Measurements from ENCODE around the gene RAD51B. TPM values are rescaled to one million over a fixed set of nuclear protein-coding genes. Genes with fewer than 3 reads are reported as not detected.

RAD51B gene
- total and polyA plus RNA-seq, 9 of the 15 experiments (the other 6 are each of a cell fraction or from before 2014, with no cell fraction given) = 8.5 to 17.3 (median 11.3) TPM

DNA sequence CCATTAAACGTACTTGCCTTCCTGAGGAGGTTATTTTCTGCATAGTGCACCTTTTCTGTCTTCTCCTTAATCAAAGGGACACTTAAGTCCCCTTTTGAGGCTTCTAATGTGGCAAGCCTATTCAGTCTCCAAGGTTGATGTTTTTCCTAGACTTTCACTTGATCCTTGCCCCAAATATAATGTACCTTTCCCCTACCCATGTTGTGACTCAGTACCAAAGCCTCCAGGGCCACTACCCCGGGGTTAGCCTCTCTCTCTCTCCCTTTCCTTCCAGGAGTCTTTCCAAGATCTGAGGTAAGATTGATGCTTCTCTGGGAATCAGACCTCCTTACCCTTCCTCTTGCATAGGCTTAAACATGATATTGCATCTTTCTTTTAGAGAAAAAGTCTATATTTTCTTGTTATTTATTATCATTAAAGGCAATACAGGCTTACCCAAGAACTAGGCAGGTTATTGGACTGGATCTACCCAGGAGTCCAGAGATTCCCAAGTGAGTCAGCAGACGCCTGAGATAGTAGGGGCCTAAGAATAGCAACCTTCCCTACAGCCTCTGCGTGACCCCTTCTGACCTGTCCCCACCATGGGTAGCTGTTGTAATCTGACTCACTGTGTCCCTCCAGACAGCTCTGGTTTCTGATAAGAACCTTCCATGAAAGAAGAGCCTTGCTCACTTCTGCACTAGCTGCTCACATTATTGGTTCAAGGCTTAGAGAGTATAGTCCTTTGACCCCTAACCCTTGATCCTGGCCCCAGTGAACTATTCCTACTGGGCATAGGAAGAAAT is 800.4 kb downstream of the RAD51B start (continued):
- no peak for TF ChIP-seq ZNF699 (CRISPR knock-in tag; IDR thresholded peaks at IDR 0.05; ENCODE audit: insufficient replicate concordance)
- no peak for TF ChIP-seq CLOCK (CRISPR knock-in tag; IDR thresholded peaks at IDR 0.05; ENCODE audit: borderline replicate concordance)
- TF ChIP-seq NR2C2 (CRISPR knock-in tag; IDR thresholded peaks at IDR 0.05) = peak; percentile 73
- TF ChIP-seq NR2C2 (tag; IDR thresholded peaks at IDR 0.05) = peak; percentile 96
- no peak for TF ChIP-seq ADNP (tag; IDR thresholded peaks at IDR 0.05)
- TF ChIP-seq NR2C1 (IDR thresholded peaks at IDR 0.05) = peak; percentile 96
- TF ChIP-seq NR2C1 (tag; IDR thresholded peaks at IDR 0.05) = peak; percentile 97
- peak; percentile 97 for TF ChIP-seq SMAD4 (CRISPR knock-in tag; conservative IDR thresholded peaks at IDR 0.05)
- TF ChIP-seq FOXM1 (IDR thresholded peaks at IDR 0.05; ENCODE audit: low read depth) = peak; percentile 65
- TF ChIP-seq FOXM1 (CRISPR knock-in tag; IDR thresholded peaks at IDR 0.05; ENCODE audit: low read depth) = no peak
- TF ChIP-seq LCOR (CRISPR knock-in tag; IDR thresholded peaks at IDR 0.05) = no peak
- no peak for TF ChIP-seq CHCHD3 (CRISPR knock-in tag; IDR thresholded peaks at IDR 0.05)
- no peak for TF ChIP-seq XRCC4 (IDR thresholded peaks at IDR 0.05; ENCODE audit: extremely low read depth, insufficient read depth, insufficient read length)
- no peak for TF ChIP-seq ETV1 (tag; conservative IDR thresholded peaks at IDR 0.05; ENCODE audit: low read depth)
- no peak for TF ChIP-seq HDAC8 (tag; IDR thresholded peaks at IDR 0.05)
- TF ChIP-seq GATA2 (CRISPR knock-in tag; IDR thresholded peaks at IDR 0.05) = peak; percentile 78
- TF ChIP-seq, protein P1, sequence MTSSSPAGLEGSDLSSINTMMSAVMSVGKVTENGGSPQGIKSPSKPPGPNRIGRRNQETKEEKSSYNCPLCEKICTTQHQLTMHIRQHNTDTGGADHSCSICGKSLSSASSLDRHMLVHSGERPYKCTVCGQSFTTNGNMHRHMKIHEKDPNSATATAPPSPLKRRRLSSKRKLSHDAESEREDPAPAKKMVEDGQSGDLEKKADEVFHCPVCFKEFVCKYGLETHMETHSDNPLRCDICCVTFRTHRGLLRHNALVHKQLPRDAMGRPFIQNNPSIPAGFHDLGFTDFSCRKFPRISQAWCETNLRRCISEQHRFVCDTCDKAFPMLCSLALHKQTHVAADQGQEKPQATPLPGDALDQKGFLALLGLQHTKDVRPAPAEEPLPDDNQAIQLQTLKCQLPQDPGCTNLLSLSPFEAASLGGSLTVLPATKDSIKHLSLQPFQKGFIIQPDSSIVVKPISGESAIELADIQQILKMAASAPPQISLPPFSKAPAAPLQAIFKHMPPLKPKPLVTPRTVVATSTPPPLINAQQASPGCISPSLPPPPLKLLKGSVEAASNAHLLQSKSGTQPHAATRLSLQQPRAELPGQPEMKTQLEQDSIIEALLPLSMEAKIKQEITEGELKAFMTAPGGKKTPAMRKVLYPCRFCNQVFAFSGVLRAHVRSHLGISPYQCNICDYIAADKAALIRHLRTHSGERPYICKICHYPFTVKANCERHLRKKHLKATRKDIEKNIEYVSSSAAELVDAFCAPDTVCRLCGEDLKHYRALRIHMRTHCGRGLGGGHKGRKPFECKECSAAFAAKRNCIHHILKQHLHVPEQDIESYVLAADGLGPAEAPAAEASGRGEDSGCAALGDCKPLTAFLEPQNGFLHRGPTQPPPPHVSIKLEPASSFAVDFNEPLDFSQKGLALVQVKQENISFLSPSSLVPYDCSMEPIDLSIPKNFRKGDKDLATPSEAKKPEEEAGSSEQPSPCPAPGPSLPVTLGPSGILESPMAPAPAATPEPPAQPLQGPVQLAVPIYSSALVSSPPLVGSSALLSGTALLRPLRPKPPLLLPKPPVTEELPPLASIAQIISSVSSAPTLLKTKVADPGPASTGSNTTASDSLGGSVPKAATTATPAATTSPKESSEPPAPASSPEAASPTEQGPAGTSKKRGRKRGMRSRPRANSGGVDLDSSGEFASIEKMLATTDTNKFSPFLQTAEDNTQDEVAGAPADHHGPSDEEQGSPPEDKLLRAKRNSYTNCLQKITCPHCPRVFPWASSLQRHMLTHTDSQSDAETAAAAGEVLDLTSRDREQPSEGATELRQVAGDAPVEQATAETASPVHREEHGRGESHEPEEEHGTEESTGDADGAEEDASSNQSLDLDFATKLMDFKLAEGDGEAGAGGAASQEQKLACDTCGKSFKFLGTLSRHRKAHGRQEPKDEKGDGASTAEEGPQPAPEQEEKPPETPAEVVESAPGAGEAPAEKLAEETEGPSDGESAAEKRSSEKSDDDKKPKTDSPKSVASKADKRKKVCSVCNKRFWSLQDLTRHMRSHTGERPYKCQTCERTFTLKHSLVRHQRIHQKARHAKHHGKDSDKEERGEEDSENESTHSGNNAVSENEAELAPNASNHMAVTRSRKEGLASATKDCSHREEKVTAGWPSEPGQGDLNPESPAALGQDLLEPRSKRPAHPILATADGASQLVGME (CRISPR knock-in tag; IDR thresholded peaks at IDR 0.05) = no peak
- no peak for TF ChIP-seq SMAD2 (IDR thresholded peaks at IDR 0.05; ENCODE audit: low read depth, low read length)
- no peak for TF ChIP-seq GTF2E2 (tag; IDR thresholded peaks at IDR 0.05)
- peak; percentile 99 for TF ChIP-seq MEF2D (tag; conservative IDR thresholded peaks at IDR 0.05; ENCODE audit: low read depth)
- no peak for TF ChIP-seq ZNF239 (CRISPR knock-in tag; IDR thresholded peaks at IDR 0.05)

All from K562 (cell line).